Measurements from ENCODE around the gene PTPN6. TPM values are rescaled to one million over a fixed set of nuclear protein-coding genes. Genes with fewer than 3 reads are reported as not detected.

PTPN6 gene
- total RNA-seq, 2 experiments from 2014 or later = 295 to 299 TPM

DNA sequence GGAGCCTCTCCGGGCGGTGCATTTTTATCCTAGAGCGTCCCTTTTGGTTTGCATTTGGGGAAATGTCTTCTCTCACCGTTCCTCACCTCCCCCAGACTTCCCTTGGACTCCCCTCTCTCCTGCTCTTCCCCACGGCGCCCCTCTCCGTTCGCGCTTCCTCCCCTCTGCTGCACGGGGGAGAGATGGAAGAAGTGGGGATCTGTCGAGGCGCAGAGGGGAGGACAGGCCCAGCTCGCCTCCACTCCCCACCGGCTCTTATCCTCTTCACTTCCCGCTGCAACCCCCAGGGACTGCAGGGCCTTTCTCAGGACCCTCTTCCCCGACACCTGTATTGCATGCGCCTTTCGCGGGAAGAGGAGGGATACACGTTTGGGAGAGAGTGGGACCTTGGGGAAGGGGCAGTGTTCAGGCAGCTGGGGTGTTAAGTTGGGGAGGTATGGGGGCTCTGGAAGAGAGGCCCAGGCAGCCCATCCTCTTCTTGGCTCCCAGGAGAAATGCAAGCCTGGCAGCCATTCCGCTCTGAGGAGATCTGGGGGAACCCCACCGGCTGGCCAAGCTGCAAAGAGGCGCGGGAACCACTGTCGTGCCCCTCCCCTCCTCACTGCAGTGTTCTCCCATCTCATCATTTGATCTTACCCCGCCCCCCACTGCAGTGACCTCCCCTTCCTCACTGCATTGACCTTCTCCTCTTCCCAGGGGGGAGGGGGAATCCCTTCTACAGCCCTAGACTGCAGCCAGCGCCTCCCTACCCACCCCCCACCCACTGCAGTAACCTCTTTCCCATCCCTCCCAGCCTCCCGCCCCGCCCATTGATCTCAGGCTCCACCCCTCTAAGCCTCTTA lies 36.0 kb upstream of the PTPN6 start:
- H3K27ac Mint-ChIP-seq = peak overlapping the region; percentile 80
- no peaks in the 10 kb centered on the region for H3K9me3 Mint-ChIP-seq
- DNase-seq = no peak
- POLR2A ChIA-PET = interaction anchor here (1.0 to 4.5 kb wide), 15 partner anchors 9 to 47 kb away, joined by 3 to 33 read pairs (median 4); partner anchors contain the start of genes C12orf57, LRRC23, RNU7-1 and SPSB2
- H3K4me3 Mint-ChIP-seq = peak overlapping the region; percentile 90
- H3K4me1 Mint-ChIP-seq = peaks cover 58% of the 10 kb centered on the region
- no peaks in the 10 kb centered on the region for H3K27me3 Mint-ChIP-seq
- H3K36me3 Mint-ChIP-seq (ENCODE audit: low read depth) = peaks cover 43% of the 10 kb centered on the region
- CTCF ChIA-PET = interaction anchor here (0.9 to 3.4 kb wide), 4 partner anchors 9 to 42 kb away, joined by 4 to 20 read pairs (median 8); partner anchors contain the start of gene SPSB2

DNA sequence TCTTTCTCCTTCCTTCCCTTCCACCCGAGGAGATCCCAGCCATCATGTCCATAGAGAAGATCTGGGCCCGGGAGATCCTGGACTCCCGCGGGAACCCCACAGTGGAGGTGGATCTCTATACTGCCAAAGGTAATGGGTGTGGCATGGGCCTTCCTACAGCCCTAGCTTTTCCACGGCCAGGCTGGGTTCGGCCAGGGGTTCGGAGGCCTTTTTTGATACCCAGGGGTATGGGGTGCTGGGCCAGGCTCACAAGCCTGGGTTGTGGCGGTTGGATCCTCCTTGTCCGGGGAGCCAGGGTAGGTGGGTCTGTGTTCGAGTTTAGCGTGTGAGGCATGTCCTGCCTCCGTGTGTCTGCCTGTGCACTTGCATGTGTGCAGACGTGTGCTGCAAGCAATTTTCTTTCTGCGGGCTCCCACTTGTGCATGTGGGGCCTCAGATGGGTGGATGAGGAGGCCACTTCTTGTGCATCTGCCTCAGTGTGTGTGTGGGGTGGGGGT lies 35.3 kb upstream of the PTPN6 start:
- no peak for DNase-seq
- Mint-ChIP-seq H3K9me3 (no peaks in the 10 kb centered on the region), H3K4me3 (peak overlapping the region; percentile 90), H3K4me1 (peaks cover 58% of the 10 kb centered on the region), H3K27me3 (no peaks in the 10 kb centered on the region), H3K36me3 (ENCODE audit: low read depth) (peaks cover 44% of the 10 kb centered on the region), H3K27ac (no peak overlapping the region)
- ChIA-PET POLR2A (interaction anchor here (1.0 to 4.5 kb wide), 7 partner anchors 11 to 47 kb away, joined by 3 to 33 read pairs (median 4); partner anchors contain the start of genes C12orf57, LRRC23, RNU7-1 and SPSB2), CTCF (interaction anchor here (1.0 to 3.4 kb wide), 2 partner anchors 9 to 22 kb away, joined by 4 to 20 read pairs; no protein-coding TSS in a partner anchor)

DNA sequence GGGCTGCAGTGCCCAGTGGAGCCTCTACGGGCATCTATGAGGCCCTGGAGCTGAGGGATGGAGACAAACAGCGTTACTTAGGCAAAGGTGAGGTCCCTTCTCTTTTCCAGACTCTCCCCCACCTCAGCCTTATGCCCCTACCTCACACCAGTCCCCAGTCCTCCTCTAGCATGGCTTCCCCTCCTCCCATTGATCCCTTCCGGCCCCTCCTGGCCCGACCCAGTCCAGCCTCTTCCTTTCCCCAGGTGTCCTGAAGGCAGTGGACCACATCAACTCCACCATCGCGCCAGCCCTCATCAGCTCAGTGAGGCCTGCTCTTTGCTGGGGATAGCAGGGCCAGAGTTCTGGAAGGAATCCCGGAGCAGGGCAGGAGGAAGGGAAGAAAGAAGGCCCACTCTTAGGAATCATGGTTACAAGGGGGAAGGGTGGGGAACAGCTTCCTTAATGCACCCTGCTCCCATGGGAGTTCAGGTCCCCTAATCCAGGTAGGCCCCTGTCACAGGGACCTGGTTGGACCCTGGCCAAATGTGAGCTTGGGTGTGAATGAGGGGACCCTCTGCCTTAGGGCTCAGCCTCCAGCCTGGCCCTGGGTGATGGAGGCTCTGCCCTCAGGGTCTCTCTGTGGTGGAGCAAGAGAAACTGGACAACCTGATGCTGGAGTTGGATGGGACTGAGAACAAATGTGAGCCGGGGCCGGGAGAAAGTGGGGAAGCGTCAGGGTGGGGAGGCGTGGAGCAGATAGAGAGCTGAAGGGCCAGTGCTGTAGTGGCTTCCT lies 34.5 kb upstream of the PTPN6 start:
- CTCF ChIA-PET = interaction anchor here (1.0 to 3.4 kb wide), 3 partner anchors 8 to 25 kb away, joined by 3 to 20 read pairs (median 4); no protein-coding TSS in a partner anchor
- H3K4me1 Mint-ChIP-seq = peaks cover 59% of the 10 kb centered on the region
- POLR2A ChIA-PET = interaction anchor here (0.6 to 4.5 kb wide), 4 partner anchors 8 to 44 kb away, joined by 3 to 33 read pairs (median 3); partner anchors contain the start of genes C12orf57, RNU7-1 and SPSB2
- peaks cover 49% of the 10 kb centered on the region for H3K36me3 Mint-ChIP-seq (ENCODE audit: low read depth)
- H3K4me3 Mint-ChIP-seq = peak overlapping the region; percentile 90
- H3K27me3 Mint-ChIP-seq = no peaks in the 10 kb centered on the region
- DNase-seq = no peak
- H3K9me3 Mint-ChIP-seq = no peaks in the 10 kb centered on the region
- H3K27ac Mint-ChIP-seq = peak overlapping the region; percentile 2

DNA sequence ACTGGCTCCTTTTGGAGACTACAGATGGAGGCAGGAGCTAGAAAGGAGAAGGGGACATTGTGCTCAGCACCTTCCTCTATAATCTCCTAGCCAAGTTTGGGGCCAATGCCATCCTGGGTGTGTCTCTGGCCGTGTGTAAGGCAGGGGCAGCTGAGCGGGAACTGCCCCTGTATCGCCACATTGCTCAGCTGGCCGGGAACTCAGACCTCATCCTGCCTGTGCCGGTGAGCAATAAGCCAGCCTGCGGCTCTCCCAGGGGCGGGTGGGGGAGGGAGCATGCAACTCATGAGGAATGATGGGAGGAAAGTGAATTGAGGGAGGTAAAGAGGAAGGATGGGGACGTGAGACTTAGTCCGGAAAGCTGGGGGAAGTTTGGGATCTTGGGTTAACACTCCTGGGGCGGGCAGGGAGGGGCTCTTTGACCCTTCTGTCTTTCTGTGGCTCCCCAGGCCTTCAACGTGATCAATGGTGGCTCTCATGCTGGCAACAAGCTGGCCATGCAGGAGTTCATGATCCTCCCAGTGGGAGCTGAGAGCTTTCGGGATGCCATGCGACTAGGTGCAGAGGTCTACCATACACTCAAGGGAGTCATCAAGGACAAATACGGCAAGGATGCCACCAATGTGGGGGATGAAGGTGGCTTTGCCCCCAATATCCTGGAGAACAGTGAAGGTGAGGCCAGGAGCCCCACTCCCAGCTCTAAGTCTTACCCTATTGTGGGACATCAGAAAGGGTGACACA lies 33.5 kb upstream of the PTPN6 start:
- Mint-ChIP-seq H3K9me3 (no peaks in the 10 kb centered on the region), H3K4me3 (no peak overlapping the region), H3K27ac (no peak overlapping the region), H3K36me3 (ENCODE audit: low read depth) (peaks cover 57% of the 10 kb centered on the region), H3K4me1 (peaks cover 64% of the 10 kb centered on the region), H3K27me3 (no peaks in the 10 kb centered on the region)
- POLR2A ChIA-PET = interaction anchor here (1.0 to 4.5 kb wide), 2 partner anchors 9 to 27 kb away, joined by 6 to 33 read pairs; partner anchors contain the start of genes C12orf57 and RNU7-1
- CTCF ChIA-PET = interaction anchor here (1.1 kb wide), 1 partner anchor 26 kb away, joined by 3 read pairs; no protein-coding TSS in a partner anchor
- no peak for DNase-seq

DNA sequence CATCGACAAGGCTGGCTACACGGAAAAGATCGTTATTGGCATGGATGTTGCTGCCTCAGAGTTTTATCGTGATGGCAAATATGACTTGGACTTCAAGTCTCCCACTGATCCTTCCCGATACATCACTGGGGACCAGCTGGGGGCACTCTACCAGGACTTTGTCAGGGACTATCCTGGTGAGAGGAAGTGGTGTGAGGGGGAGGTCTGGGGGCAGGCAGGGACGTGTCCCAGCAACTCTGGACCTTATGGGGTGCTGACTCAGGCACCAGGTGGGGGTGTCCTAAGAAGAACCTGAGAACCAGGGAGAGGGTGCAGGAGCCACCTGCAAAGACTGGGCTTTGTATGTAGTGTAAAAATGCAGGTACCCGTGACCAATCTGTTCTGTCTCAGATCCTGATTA lies 31.6 kb upstream of the PTPN6 start:
- Mint-ChIP-seq H3K27ac (peak overlapping the region; percentile 22), H3K9me3 (no peaks in the 10 kb centered on the region), H3K27me3 (no peaks in the 10 kb centered on the region), H3K4me1 (peaks cover 59% of the 10 kb centered on the region), H3K4me3 (no peak overlapping the region), H3K36me3 (ENCODE audit: low read depth) (peaks cover 72% of the 10 kb centered on the region)
- ChIA-PET CTCF (interaction anchor here (0.8 kb wide), 1 partner anchor 29 kb away, joined by 3 read pairs; no protein-coding TSS in a partner anchor), POLR2A (interaction anchor here (0.6 to 1.8 kb wide), 4 partner anchors 11 to 47 kb away, joined by 3 to 4 read pairs (median 4); partner anchors contain the start of genes C12orf57, RNU7-1 and SPSB2)
- DNase-seq = no peak

DNA sequence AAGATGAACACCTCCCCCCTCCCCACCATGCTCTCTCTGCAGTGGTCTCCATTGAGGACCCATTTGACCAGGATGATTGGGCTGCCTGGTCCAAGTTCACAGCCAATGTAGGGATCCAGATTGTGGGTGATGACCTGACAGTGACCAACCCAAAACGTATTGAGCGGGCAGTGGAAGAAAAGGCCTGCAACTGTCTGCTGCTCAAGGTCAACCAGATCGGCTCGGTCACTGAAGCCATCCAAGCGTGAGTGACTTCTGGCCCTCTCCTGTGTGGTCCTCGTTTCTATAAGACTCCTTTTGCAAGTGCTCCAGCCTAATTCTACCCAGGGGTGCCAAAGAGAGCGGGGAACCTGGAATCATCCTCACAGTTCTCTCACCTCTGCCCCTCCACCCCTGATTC lies 29.6 kb upstream of the PTPN6 start:
- peak overlapping the region; percentile 34 for H3K27ac Mint-ChIP-seq
- no peaks in the 10 kb centered on the region for H3K27me3 Mint-ChIP-seq
- no peak overlapping the region for H3K4me3 Mint-ChIP-seq
- ChIA-PET POLR2A (interaction anchor here (0.9 to 1.7 kb wide), 6 partner anchors 9 to 49 kb away, joined by 3 to 4 read pairs (median 4); partner anchors contain the start of genes C12orf57, PHB2 and RNU7-1), CTCF (interaction anchor here (1.2 to 2.1 kb wide), 3 partner anchors 16 to 52 kb away, joined by 3 to 5 read pairs (median 4); partner anchors contain the start of gene SPSB2)
- DNase-seq = no peak
- no peaks in the 10 kb centered on the region for H3K9me3 Mint-ChIP-seq
- H3K36me3 Mint-ChIP-seq (ENCODE audit: low read depth) = peaks cover 56% of the 10 kb centered on the region
- H3K4me1 Mint-ChIP-seq = peaks cover 55% of the 10 kb centered on the region

DNA sequence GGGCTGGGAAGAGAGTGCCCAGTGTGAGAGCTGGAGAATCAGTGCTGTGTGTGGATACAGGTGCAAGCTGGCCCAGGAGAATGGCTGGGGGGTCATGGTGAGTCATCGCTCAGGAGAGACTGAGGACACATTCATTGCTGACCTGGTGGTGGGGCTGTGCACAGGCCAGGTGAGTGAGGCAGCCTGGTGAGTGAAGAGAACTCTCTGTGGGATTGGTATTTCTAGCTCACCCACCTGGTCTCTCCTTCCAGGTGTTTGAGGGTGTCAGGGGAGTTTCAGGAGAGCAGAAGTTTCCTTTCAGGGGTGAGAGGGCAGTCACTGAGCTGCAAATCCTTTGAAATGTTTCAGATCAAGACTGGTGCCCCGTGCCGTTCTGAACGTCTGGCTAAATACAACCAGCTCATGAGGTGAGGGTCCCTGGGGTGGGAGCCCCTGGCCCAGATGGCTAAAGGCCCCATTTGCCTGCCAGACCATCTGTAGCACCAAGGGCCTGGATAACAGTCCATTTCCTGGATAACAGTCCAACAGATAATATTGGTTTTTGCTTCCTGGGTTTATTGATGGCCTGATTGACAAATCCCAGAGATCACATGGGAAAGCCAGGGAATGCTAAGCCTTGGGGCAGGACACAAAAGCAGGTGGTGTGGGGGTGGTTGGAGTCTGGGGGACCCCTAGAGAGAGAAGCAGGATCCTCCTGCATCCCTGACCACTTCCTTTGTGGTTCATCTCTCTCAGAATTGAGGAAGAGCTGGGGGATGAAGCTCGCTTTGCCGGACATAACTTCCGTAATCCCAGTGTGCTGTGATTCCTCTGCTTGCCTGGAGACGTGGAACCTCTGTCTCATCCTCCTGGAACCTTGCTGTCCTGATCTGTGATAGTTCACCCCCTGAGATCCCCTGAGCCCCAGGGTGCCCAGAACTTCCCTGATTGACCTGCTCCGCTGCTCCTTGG lies 28.9 kb upstream of the PTPN6 start:
- CTCF ChIA-PET = interaction anchor here (1.2 to 4.7 kb wide), 3 partner anchors 8 to 53 kb away, joined by 3 to 20 read pairs (median 5); partner anchors contain the start of genes ENO2 and SPSB2
- POLR2A ChIA-PET = interaction anchor here (0.7 to 19.4 kb wide), 6 partner anchors 10 to 48 kb away, joined by 3 to 295 read pairs (median 4); partner anchors contain the start of genes C12orf57, PHB2, PTPN6 and RNU7-1
- Mint-ChIP-seq H3K27me3 (no peaks in the 10 kb centered on the region), H3K27ac (peak overlapping the region; percentile 34), H3K36me3 (ENCODE audit: low read depth) (peaks cover 48% of the 10 kb centered on the region), H3K4me1 (peaks cover 57% of the 10 kb centered on the region), H3K9me3 (no peaks in the 10 kb centered on the region), H3K4me3 (no peak overlapping the region)
- DNase-seq = no peak

DNA sequence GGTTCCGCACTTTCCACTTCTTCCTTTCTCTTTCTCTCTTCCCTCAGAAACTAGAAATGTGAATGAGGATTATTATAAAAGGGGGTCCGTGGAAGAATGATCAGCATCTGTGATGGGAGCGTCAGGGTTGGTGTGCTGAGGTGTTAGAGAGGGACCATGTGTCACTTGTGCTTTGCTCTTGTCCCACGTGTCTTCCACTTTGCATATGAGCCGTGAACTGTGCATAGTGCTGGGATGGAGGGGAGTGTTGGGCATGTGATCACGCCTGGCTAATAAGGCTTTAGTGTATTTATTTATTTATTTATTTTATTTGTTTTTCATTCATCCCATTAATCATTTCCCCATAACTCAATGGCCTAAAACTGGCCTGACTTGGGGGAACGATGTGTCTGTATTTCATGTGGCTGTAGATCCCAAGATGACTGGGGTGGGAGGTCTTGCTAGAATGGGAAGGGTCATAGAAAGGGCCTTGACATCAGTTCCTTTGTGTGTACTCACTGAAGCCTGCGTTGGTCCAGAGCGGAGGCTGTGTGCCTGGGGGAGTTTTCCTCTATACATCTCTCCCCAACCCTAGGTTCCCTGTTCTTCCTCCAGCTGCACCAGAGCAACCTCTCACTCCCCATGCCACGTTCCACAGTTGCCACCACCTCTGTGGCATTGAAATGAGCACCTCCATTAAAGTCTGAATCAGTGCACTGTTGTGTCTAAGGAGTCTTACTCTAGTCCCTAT lies 28.0 kb upstream of the PTPN6 start:
- no peak overlapping the region for H3K4me3 Mint-ChIP-seq
- H3K4me1 Mint-ChIP-seq = peaks cover 53% of the 10 kb centered on the region
- H3K27ac Mint-ChIP-seq = peak overlapping the region; percentile 9
- DNase-seq = no peak
- H3K36me3 Mint-ChIP-seq (ENCODE audit: low read depth) = peaks cover 42% of the 10 kb centered on the region
- H3K9me3 Mint-ChIP-seq = no peaks in the 10 kb centered on the region
- H3K27me3 Mint-ChIP-seq = no peaks in the 10 kb centered on the region
- ChIA-PET POLR2A (interaction anchor here (0.8 to 19.4 kb wide), 9 partner anchors 9 to 185 kb away, joined by 3 to 295 read pairs (median 3); partner anchors contain the start of genes C12orf57, LPCAT3, PTPN6 and RNU7-1), CTCF (interaction anchor here (1.1 to 4.7 kb wide), 12 partner anchors 9 to 53 kb away, joined by 4 to 28 read pairs (median 14); partner anchors contain the start of genes C12orf57, ENO2, LRRC23 and PTPN6)

DNA sequence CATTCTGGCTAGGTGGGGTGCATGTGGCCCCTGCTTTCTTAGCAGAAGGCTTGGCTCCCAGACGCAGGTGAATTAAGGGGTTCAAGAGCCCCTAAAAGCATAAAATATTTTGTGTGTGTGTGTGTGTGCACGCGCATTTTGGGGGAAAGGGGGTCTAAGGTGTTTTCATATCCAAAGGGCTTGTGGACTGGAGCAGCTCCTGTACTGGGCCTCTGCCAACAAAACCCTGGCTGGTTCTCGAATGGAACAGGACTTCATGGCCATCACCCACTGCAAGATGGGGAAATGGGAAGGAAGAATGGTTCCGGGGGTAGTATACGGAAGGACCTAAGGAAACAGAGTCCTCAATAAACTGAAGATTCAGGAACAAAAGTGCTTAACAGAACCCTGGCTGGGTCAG lies 27.3 kb upstream of the PTPN6 start:
- H3K27ac Mint-ChIP-seq = peak overlapping the region; percentile 45
- no peak for DNase-seq
- H3K4me1 Mint-ChIP-seq = peaks cover 57% of the 10 kb centered on the region
- H3K36me3 Mint-ChIP-seq (ENCODE audit: low read depth) = peaks cover 45% of the 10 kb centered on the region
- no peaks in the 10 kb centered on the region for H3K27me3 Mint-ChIP-seq
- ChIA-PET POLR2A (interaction anchor here (0.8 to 19.4 kb wide), 10 partner anchors 12 to 184 kb away, joined by 3 to 295 read pairs (median 3); partner anchors contain the start of genes C12orf57, LPCAT3, PTPN6 and RNU7-1), CTCF (interaction anchor here (0.6 to 4.7 kb wide), 15 partner anchors 9 to 184 kb away, joined by 3 to 28 read pairs (median 12); partner anchors contain the start of genes C12orf57, ENO2, LRRC23 and PTPN6)
- H3K9me3 Mint-ChIP-seq = no peaks in the 10 kb centered on the region
- no peak overlapping the region for H3K4me3 Mint-ChIP-seq

DNA sequence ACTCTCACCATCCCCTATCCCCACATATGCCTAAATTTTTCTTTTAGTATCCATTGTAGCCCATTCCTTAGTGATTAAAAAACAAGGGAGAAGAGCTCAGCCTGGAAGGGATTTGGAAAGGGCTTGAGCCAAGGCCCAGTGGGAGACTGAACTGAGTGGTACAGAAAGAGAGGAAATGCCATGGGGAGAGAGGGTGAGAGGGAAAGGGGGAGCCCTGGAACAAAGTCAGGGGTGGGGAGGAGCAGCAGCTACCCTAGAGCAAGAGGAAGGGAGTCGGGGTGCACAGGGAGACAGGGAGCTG lies 26.0 kb upstream of the PTPN6 start:
- peaks cover 32% of the 10 kb centered on the region for H3K36me3 Mint-ChIP-seq (ENCODE audit: low read depth)
- POLR2A ChIA-PET = interaction anchor here (0.6 to 19.4 kb wide), 12 partner anchors 9 to 187 kb away, joined by 3 to 295 read pairs (median 7); partner anchors contain the start of genes C12orf57, PTPN6, RNU7-1 and SPSB2
- peak overlapping the region; percentile 31 for H3K27ac Mint-ChIP-seq
- H3K27me3 Mint-ChIP-seq = no peaks in the 10 kb centered on the region
- peaks cover 58% of the 10 kb centered on the region for H3K4me1 Mint-ChIP-seq
- CTCF ChIA-PET = interaction anchor here (0.5 to 4.7 kb wide), 21 partner anchors 9 to 244 kb away, joined by 3 to 28 read pairs (median 10); partner anchors contain the start of genes C12orf57, C1RL, ENO2 and LPCAT3
- H3K9me3 Mint-ChIP-seq = no peaks in the 10 kb centered on the region
- no peak for DNase-seq
- peak overlapping the region; percentile 5 for H3K4me3 Mint-ChIP-seq

Measured in activated CD4-positive, alpha-beta memory T cell treated with anti-CD3 and anti-CD28 coated beads, Interleukin-2, amount 10 ng/mL, durations not matched to agents 7 days and 5 days (primary cell).